IgD-negative memory B cell (primary cell): ENCODE data around the gene RNF113B. TPM values are rescaled to one million over a fixed set of nuclear protein-coding genes. Genes with fewer than 3 reads are reported as not detected.

ENCODE experiments used
- H3K27ac Mint-ChIP-seq, 3 donors: one replicate each; pipeline ENCODE4 v1.8.0; 2020 to 2022; ENCODE audit warnings: mild to moderate bottlenecking in 3 of 3, mixed read lengths in 3 of 3, moderate library complexity in 1 of 3
- H3K27me3 Mint-ChIP-seq: one replicate; pipeline ENCODE4 v1.8.0; 2021; ENCODE audit warnings: mixed read lengths
- H3K36me3 Mint-ChIP-seq: one replicate; pipeline ENCODE4 v1.8.0; 2020; ENCODE audit warnings: mild to moderate bottlenecking, mixed read lengths
- H3K4me1 Mint-ChIP-seq, 3 donors: one replicate each; pipeline ENCODE4 v1.8.0; 2020 to 2022; ENCODE audit warnings: mixed read lengths in 3 of 3, mild to moderate bottlenecking in 1 of 3
- H3K4me3 Mint-ChIP-seq, 4 donors: one replicate each; pipeline ENCODE4 v1.8.0; 2020 to 2022; ENCODE audit warnings: mild to moderate bottlenecking in 4 of 4, mixed read lengths in 4 of 4, moderate library complexity in 3 of 4
- H3K9me3 Mint-ChIP-seq, 3 donors: one replicate each; pipeline ENCODE4 v1.8.0; 2020 to 2021; ENCODE audit warnings: mixed read lengths in 3 of 3, mild to moderate bottlenecking in 1 of 3
- polyA plus RNA-seq: library from polyadenylated mRNA; unstranded; fragments of 300-500 nt; fragmentation: Illumina TruSeq; gene quantifications from one replicate; pipeline ENCODE4 v1.2.3, GENCODE V29; 2021

Gene RNF113B
- not detected for polyA plus RNA-seq

- H3K27ac Mint-ChIP-seq, result no peak within 1 kb of the TSS
- H3K9me3 Mint-ChIP-seq, result peaks cover 0 to 3% (median 0%) of the 10 kb centered on the region in 3 donors
- H3K4me3 Mint-ChIP-seq, result no peak within 1 kb of the TSS
- H3K36me3 Mint-ChIP-seq, result peaks cover 3% of the 10 kb centered on the region
- no peaks in the 10 kb centered on the region for H3K4me1 Mint-ChIP-seq
- H3K27me3 Mint-ChIP-seq, result peaks cover 3% of the 10 kb centered on the region
Measured at GRCh38 chr13:98176777-98177608, at the start of gene RNF113B. Gene RNF113B (minus strand): TSS chr13:98177269. CDS start chr13:98177236, 33 bp downstream.

DNA sequence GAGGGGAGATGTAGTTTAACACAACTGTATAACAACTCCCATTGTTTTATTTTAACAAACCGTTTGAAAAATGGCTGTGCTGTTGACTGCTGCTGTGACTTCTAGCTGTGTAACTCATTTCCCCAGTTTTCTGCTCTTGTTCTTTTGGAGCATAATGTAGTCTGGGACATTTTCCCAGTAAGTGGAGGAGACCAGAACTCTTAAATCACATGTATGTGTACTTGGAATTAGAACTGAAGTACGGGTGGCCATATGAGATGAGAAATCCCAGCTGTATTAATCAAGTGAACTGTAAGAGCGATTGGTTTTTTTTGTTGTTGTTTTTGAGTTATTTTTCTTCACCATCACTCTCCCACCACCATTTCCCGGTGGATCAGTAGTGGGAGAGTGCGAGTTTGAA, 49.4 kb upstream of the RNF113B start:
- Mint-ChIP-seq H3K9me3 (peaks cover 2 to 6% (median 3%) of the 10 kb centered on the region in 3 donors), H3K4me1 (no peaks in the 10 kb centered on the region), H3K36me3 (no peaks in the 10 kb centered on the region), H3K4me3 (no peak overlapping the region), H3K27me3 (peaks cover 1% of the 10 kb centered on the region), H3K27ac (no peak overlapping the region)

- no peak overlapping the region for H3K27ac Mint-ChIP-seq
- H3K36me3 Mint-ChIP-seq, result no peaks in the 10 kb centered on the region
- no peaks in the 10 kb centered on the region for H3K4me1 Mint-ChIP-seq
- H3K9me3 Mint-ChIP-seq, result no peaks in the 10 kb centered on the region
- H3K27me3 Mint-ChIP-seq, result peaks cover 1% of the 10 kb centered on the region
- no peak overlapping the region for H3K4me3 Mint-ChIP-seq
Measured at GRCh38 chr13:98225036-98225940, 48.2 kb upstream of the RNF113B start.

DNA sequence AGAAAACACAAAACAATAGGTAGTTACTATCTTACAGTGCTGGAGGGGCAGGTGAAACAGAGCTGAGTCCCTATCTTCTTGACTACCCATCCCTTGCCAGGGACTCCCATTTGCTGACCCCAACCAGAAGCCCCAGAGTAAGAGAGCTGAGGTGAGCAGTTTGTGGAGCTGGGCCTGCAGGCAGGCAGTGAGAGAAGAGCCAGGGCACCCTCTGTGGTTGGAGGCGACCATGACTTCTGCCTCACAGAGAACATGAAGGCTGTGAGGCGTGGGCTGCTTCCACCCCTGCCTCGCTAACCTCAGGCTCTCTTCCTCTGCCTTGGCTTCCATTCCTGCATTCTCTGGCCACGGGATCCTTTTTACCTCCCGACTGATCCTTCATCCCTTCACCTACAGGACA, 47.5 kb upstream of the RNF113B start:
- no peaks in the 10 kb centered on the region for H3K36me3 Mint-ChIP-seq
- H3K4me3 Mint-ChIP-seq, result no peak overlapping the region
- peaks cover 7% of the 10 kb centered on the region for H3K27me3 Mint-ChIP-seq
- no peaks in the 10 kb centered on the region for H3K9me3 Mint-ChIP-seq
- H3K27ac Mint-ChIP-seq, result no peak overlapping the region
- no peaks in the 10 kb centered on the region for H3K4me1 Mint-ChIP-seq

GRCh38 chr13:98223741-98224140, 46.7 kb upstream of the RNF113B start:
- H3K4me1 Mint-ChIP-seq, result no peaks in the 10 kb centered on the region
- H3K27me3 Mint-ChIP-seq, result peaks cover 7% of the 10 kb centered on the region
- no peaks in the 10 kb centered on the region for H3K9me3 Mint-ChIP-seq
- no peaks in the 10 kb centered on the region for H3K36me3 Mint-ChIP-seq
- no peak overlapping the region for H3K4me3 Mint-ChIP-seq
- no peak overlapping the region for H3K27ac Mint-ChIP-seq

GRCh38 chr13:98222816-98223215, 45.7 kb upstream of the RNF113B start:
- Mint-ChIP-seq H3K36me3 (no peaks in the 10 kb centered on the region), H3K4me3 (no peak overlapping the region), H3K4me1 (no peaks in the 10 kb centered on the region), H3K27me3 (peaks cover 7% of the 10 kb centered on the region), H3K9me3 (no peaks in the 10 kb centered on the region), H3K27ac (no peak overlapping the region)

DNA sequence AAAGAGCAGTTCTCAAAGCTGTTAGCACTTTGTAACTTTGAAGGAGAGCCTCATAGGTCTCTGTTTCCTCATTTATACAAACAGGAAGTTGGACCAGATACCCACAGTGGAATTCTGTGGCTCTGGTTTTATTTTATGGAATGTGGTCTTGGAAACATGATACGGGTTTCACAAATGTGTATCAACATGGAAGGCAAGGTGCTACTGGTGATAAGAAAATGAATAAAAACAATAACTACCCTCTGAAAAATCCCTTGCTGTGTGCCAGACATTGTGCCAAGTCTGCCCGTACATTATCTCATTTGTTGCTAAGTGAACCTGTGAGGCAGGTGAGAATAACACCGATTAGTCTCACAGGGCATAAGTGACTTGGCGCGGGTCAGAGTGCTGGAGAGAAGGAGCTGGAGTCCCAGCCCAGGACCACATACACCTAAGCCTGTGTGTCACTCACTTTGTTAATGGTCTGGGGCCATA, 45.0 kb upstream of the RNF113B start:
- Mint-ChIP-seq H3K27ac (no peak overlapping the region), H3K4me3 (no peak overlapping the region), H3K27me3 (peaks cover 9% of the 10 kb centered on the region), H3K36me3 (no peaks in the 10 kb centered on the region), H3K4me1 (no peaks in the 10 kb centered on the region), H3K9me3 (no peaks in the 10 kb centered on the region)

- no peaks in the 10 kb centered on the region for H3K4me1 Mint-ChIP-seq
- H3K27ac Mint-ChIP-seq, result no peak overlapping the region
- no peaks in the 10 kb centered on the region for H3K9me3 Mint-ChIP-seq
- H3K36me3 Mint-ChIP-seq, result no peaks in the 10 kb centered on the region
- no peak overlapping the region for H3K4me3 Mint-ChIP-seq
- peaks cover 13% of the 10 kb centered on the region for H3K27me3 Mint-ChIP-seq
Measured at GRCh38 chr13:98221234-98221633, 44.2 kb upstream of the RNF113B start.

DNA sequence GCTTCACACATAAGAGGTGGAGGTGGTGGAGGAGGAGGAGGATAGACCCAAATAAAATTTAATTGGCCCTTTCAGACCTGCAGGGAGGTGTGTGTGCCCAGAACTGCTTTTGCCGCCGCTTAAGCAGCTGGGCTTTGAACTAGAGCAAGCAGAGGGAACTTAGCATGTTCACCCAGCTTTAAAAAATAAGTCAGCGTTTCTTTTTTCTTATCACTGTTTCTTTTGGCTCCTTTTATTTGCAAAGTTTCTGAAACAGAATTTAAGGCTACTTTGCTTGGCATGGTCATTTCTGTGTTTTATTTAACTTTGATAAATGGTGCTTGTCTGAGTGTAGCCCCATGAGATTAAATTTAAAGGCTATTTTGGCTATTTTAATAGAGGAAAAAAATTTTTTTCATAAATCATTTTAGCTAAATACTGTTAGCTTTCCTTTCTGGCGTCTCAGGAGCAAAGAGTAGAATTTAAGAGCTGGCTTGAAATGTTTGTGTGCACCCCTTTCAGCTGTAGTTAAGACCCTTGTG, 43.3 kb upstream of the RNF113B start:
- H3K4me1 Mint-ChIP-seq, result no peaks in the 10 kb centered on the region
- no peak overlapping the region for H3K27ac Mint-ChIP-seq
- no peak overlapping the region for H3K4me3 Mint-ChIP-seq
- no peaks in the 10 kb centered on the region for H3K9me3 Mint-ChIP-seq
- no peaks in the 10 kb centered on the region for H3K36me3 Mint-ChIP-seq
- H3K27me3 Mint-ChIP-seq, result peaks cover 13% of the 10 kb centered on the region

- no peak overlapping the region for H3K4me3 Mint-ChIP-seq
- peaks cover 13% of the 10 kb centered on the region for H3K27me3 Mint-ChIP-seq
- no peaks in the 10 kb centered on the region for H3K9me3 Mint-ChIP-seq
- no peaks in the 10 kb centered on the region for H3K36me3 Mint-ChIP-seq
- H3K27ac Mint-ChIP-seq, result no peak overlapping the region
- H3K4me1 Mint-ChIP-seq, result no peaks in the 10 kb centered on the region
Measured at GRCh38 chr13:98219685-98220084, 42.6 kb upstream of the RNF113B start.

DNA sequence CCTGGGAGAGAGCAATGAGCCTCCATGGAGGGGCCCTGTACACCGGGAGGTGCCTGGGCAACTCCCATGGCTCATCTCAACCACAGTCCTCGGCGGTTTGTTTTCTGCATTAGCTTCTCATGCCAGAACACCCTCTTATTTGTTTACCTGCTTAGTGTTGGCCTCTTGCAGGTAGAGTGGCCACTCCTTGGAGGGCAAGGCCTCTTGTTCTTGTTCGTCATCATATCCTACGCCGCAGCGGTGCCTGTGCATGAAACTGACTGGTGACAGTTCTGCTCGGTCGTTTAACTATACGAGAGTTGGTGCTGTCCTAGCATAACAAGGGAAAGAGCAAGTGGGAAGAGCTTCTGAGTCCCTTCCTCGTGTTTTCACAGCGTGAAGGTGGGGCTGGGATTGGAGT, 40.5 kb upstream of the RNF113B start:
- Mint-ChIP-seq H3K9me3 (no peaks in the 10 kb centered on the region), H3K4me3 (no peak overlapping the region), H3K36me3 (no peaks in the 10 kb centered on the region), H3K4me1 (no peaks in the 10 kb centered on the region), H3K27ac (no peak overlapping the region), H3K27me3 (peaks cover 13% of the 10 kb centered on the region)

- Mint-ChIP-seq H3K27me3 (peaks cover 13% of the 10 kb centered on the region), H3K9me3 (no peaks in the 10 kb centered on the region), H3K4me3 (no peak overlapping the region), H3K27ac (peak overlapping the region in 1 of 3 donors; percentile 32), H3K4me1 (no peaks in the 10 kb centered on the region), H3K36me3 (no peaks in the 10 kb centered on the region)
Measured at GRCh38 chr13:98216711-98217285, 39.7 kb upstream of the RNF113B start.

- Mint-ChIP-seq H3K27me3 (peaks cover 13% of the 10 kb centered on the region), H3K4me3 (no peak overlapping the region), H3K36me3 (no peaks in the 10 kb centered on the region), H3K9me3 (no peaks in the 10 kb centered on the region), H3K4me1 (peaks cover 0 to 3% (median 0%) of the 10 kb centered on the region in 3 donors), H3K27ac (no peak overlapping the region)
Measured at GRCh38 chr13:98216135-98216565, 39.1 kb upstream of the RNF113B start.

GRCh38 chr13:98215508-98215907, 38.4 kb upstream of the RNF113B start:
- H3K27me3 Mint-ChIP-seq, result peaks cover 13% of the 10 kb centered on the region
- H3K4me3 Mint-ChIP-seq, result no peak overlapping the region
- H3K36me3 Mint-ChIP-seq, result no peaks in the 10 kb centered on the region
- peaks cover 0 to 3% (median 0%) of the 10 kb centered on the region in 3 donors for H3K4me1 Mint-ChIP-seq
- no peaks in the 10 kb centered on the region for H3K9me3 Mint-ChIP-seq
- H3K27ac Mint-ChIP-seq, result no peak overlapping the region

DNA sequence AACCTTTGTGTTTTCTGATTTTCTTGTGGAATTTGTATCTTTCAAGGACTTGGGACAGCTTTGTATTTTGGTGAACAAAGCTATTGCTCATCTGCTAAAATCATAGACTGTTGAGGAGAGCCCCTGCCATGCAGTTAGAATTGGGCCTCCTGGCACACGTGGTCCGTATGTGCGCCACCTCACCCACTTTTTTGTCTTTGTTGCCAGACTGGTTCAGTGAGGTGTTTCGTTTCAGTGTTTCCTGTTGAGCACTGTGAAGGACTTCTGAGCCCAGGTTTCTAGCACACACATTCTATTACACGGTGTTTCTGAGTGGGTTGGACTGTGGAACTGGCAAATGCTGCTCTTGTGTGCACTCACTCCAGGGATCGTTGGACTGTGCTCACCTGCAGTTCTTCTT, 37.6 kb upstream of the RNF113B start:
- Mint-ChIP-seq H3K4me1 (peaks cover 0 to 3% (median 0%) of the 10 kb centered on the region in 3 donors), H3K9me3 (no peaks in the 10 kb centered on the region), H3K4me3 (no peak overlapping the region), H3K27ac (no peak overlapping the region), H3K36me3 (no peaks in the 10 kb centered on the region), H3K27me3 (peaks cover 8% of the 10 kb centered on the region)
